Stromal cell of bone marrow (primary cell): ENCODE measurements around the gene PRPF39.
"Not testable (repeated sequence)": the region's sequence is repeated elsewhere in the genome, so short reads cannot be mapped to it uniquely, and the experiment has no call there.

Experiments used
- DNase-seq: peaks from one replicate; pipeline ENCODE4 v3.0.0-alpha.2; 2012; ENCODE audit warnings: low read depth

The PRPF39 gene

GRCh38 chr14:45083976-45084722 is at the start of gene PRPF39:
TSS of gene PRPF39 (plus strand) at chr14:45084116. CDS start at chr14:45095240, 11,124 bp downstream.
- peak; percentile 82 for DNase-seq

- DNase-seq: no peak
Measured at GRCh38 chr14:45034730-45035129, 49.2 kb upstream of the PRPF39 start.

- DNase-seq: no peak
Measured at GRCh38 chr14:45038256-45038655, 45.7 kb upstream of the PRPF39 start.

GRCh38 chr14:45038865-45039264 is 45.1 kb upstream of the PRPF39 start:
- no peak for DNase-seq

GRCh38 chr14:45039390-45039789 is 44.5 kb upstream of the PRPF39 start:
- DNase-seq: no peak

- DNase-seq: no peak
Measured at GRCh38 chr14:45041641-45042040, 42.3 kb upstream of the PRPF39 start.

- DNase-seq: no peak
Measured at GRCh38 chr14:45044638-45045037, 39.3 kb upstream of the PRPF39 start.

GRCh38 chr14:45048385-45048784 is 35.5 kb upstream of the PRPF39 start:
- no peak for DNase-seq

GRCh38 chr14:45051180-45051579 is 32.7 kb upstream of the PRPF39 start:
- DNase-seq: no peak

GRCh38 chr14:45051896-45052295 is 32.0 kb upstream of the PRPF39 start:
- DNase-seq: no peak

GRCh38 chr14:45057349-45057748 is 26.6 kb upstream of the PRPF39 start:
- no peak for DNase-seq

GRCh38 chr14:45057881-45058364 is 26.0 kb upstream of the PRPF39 start:
- no peak for DNase-seq

GRCh38 chr14:45060551-45060950 is 23.4 kb upstream of the PRPF39 start:
- no peak for DNase-seq

GRCh38 chr14:45065540-45065939 is 18.4 kb upstream of the PRPF39 start:
- no peak for DNase-seq

- DNase-seq: no peak
Measured at GRCh38 chr14:45065956-45066355, 18.0 kb upstream of the PRPF39 start.

- DNase-seq: no peak
Measured at GRCh38 chr14:45066667-45067066, 17.2 kb upstream of the PRPF39 start.

- no peak for DNase-seq
Measured at GRCh38 chr14:45068396-45068795, 15.5 kb upstream of the PRPF39 start.

GRCh38 chr14:45070215-45070614 is 13.7 kb upstream of the PRPF39 start:
- no peak for DNase-seq

GRCh38 chr14:45072126-45072525 is 11.8 kb upstream of the PRPF39 start:
- DNase-seq: no peak

- no peak for DNase-seq
Measured at GRCh38 chr14:45073231-45073879, 10.6 kb upstream of the PRPF39 start.

- DNase-seq: no peak
Measured at GRCh38 chr14:45078323-45078722, 5.6 kb upstream of the PRPF39 start.

- DNase-seq: not testable (repeated sequence)
Measured at GRCh38 chr14:45080416-45080968, 3.4 kb upstream of the PRPF39 start.

- not testable (repeated sequence) for DNase-seq
Measured at GRCh38 chr14:45081096-45081495, 2.8 kb upstream of the PRPF39 start.
